ENCODE results near the gene TMED9. TPM values are rescaled to one million over a fixed set of nuclear protein-coding genes. Genes with fewer than 3 reads are reported as not detected.

Gene TMED9
- total RNA-seq, result 354 and 386 TPM in 2 replicates

DNA sequence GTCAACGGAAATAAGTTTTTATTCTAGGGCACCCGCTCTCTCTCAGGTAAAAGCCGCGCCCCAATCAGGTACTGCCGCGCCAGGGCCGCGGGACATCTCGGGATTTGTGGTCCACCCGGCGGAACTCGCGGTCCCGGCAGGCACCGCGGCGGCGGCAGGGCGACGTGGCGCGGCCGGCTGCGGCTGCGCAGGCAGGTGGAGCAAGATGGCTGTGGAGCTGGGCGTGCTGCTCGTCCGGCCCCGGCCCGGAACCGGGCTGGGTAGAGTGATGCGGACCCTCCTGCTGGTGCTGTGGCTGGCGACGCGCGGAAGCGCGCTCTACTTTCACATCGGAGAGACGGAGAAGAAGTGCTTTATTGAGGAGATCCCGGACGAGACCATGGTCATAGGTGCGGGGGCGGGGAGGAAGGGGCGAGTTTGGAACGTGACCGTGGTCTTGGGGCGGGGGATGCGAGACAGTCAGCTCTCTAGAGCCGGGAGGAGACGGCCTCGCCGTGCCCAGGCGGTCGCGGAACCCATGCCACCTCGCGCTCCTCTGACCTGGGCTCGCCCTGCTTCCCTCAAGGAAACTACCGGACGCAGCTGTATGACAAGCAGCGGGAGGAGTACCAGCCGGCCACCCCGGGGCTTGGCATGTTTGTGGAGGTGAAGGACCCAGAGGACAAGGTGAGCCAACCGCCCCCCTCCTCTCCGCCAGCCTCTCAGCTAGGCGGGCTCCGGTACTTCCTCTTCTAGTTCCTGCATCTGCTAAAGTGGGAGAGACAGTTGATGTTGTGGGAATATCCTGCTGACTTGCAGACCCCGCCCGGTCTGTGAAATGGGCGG lies at the start of gene TMED9:
Gene TMED9 (plus strand): TSS at position 194 of the 825 bp plus-strand sequence. CDS start 12 bp downstream, at position 206.

DNA sequence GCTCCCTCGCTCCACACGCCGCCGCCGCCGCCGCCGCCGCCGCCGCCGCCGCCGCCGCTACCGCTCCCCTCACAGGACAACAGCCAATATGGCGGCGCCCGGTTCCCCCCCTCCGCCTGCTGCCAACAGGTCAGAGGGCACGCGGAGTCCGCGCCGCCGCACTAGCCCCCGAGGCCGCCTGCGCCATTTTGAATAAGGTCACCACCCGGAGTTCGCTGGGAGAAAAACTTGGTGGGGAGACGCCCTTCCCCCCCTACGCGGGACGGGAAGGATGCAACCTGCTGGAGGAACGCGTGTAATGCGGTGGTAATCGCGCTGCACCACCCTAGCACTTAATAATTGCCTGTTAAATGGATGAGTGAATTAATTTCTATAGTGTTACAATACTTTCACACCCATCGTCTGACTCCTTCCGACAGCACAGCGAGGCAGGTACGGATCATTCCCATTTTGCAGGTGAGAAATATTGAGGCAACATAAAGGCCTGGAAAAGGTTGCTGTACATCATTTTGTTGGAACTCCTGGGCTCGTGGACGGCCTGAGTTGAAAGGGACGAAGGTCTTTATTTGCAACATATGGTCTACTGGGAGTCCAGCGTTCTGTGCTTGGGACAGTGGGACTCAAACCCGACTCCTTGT lies 37.4 kb upstream of the TMED9 start, which contains the start of gene FAM193B:
Gene FAM193B (minus strand): TSS at position 90 of the 638 bp plus-strand sequence. CDS start 105 bp downstream, outside the sequence.

DNA sequence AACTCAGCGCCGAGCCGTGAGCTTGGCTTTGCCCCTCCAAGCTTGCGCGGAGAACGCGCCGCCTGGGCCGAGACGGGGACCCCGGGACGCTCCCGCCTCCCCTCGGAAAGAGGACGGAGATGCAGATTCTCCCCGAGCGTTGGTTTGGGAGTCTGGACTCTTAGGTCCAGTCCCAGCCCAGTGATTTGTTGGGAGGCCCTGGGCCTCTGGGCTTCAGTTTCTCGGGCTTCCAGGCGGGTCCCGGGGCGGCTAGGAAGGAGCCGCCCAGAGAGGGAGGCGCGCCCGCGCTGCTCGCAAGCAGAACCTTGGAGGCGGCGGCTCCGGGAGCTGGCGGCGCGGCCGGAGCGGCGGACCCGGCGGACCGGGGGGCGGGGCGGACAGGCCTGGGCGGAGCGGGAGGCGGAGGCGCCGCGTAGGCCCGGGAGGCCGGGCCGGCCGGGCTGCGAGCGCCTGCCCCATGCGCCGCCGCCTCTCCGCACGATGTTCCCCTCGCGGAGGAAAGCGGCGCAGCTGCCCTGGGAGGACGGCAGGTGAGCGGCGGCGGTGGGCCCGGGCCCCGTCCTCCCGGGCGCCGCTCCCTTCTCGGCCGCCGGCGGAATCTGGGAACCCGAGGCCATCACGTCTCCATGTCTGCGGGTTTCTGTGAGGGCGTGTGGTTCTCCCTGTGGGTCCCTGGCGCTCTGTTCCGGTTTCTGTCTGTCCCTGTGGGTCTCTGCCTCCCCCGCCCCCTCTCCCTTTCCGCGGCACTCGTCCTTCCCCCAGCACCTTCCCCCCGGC lies 7.9 kb downstream of the TMED9 start, which contains the start of gene B4GALT7:
Gene B4GALT7 (plus strand): TSS at position 402 of the 777 bp plus-strand sequence. CDS start 79 bp downstream, at position 481.

Other genes with a start within 250 kb of the TMED9 start
- gene LMAN2, start 240.5 kb upstream of the TMED9 start, total RNA-seq, result 494 and 696 TPM in 2 replicates
- 3.9 and 4.2 TPM in 2 replicates for gene RGS14, start 234.3 kb upstream of the TMED9 start, total RNA-seq
- gene SLC34A1, start 207.8 kb upstream of the TMED9 start, total RNA-seq, result not detected in 2 replicates
- gene PFN3, start 191.5 kb upstream of the TMED9 start, total RNA-seq, result not detected in 2 replicates
- 0.51 and 0.89 TPM in 2 replicates for gene F12, start 182.6 kb upstream of the TMED9 start, total RNA-seq
- 14.6 and 26.1 TPM in 2 replicates for gene GRK6, start 165.5 kb upstream of the TMED9 start, total RNA-seq
- gene PRR7, start 145.4 kb upstream of the TMED9 start, total RNA-seq, result 6.2 and 9.5 TPM in 2 replicates
- gene DBN1, start 118.6 kb upstream of the TMED9 start, total RNA-seq, result 108 and 180 TPM in 2 replicates
- gene PDLIM7, start 94.6 kb upstream of the TMED9 start, total RNA-seq, result 167 and 241 TPM in 2 replicates
- 3.3 and 8.4 TPM in 2 replicates for gene DOK3, start 82.4 kb upstream of the TMED9 start, total RNA-seq
- gene DDX41, start 75.2 kb upstream of the TMED9 start, total RNA-seq, result 88.5 and 128 TPM in 2 replicates
- gene FAM193B, start 37.6 kb upstream of the TMED9 start, total RNA-seq, result 17.2 and 24.9 TPM in 2 replicates
- 72.1 and 94.4 TPM in 2 replicates for gene B4GALT7, start 7.9 kb downstream of the TMED9 start, total RNA-seq
- not detected in 2 replicates for gene FAM153A, start 190.7 kb downstream of the TMED9 start, total RNA-seq